K562 (cell line): Measurements from ENCODE around the gene IL37.

Experiments
- CREB1 ChIP-seq, 2 experiments: sonication (generic) in 1 of 2; formaldehyde crosslinking in 1 of 2; IDR thresholded peaks; 2 replicates each; pipeline versions ENCODE4 v1.6.1 to v1.8.0; 2012 to 2022; ENCODE audit warnings: inconsistent platforms in 1 of 2, mild to moderate bottlenecking in 1 of 2, missing genetic modification reagents in 1 of 2, moderate library complexity in 1 of 2
- EWSR1 ChIP-seq: fragments of 450-650 bp; IDR thresholded peaks from 2 replicates; pipeline ENCODE4 v1.6.1; 2018; ENCODE audit warnings: borderline replicate concordance, mild to moderate bottlenecking, low read depth, moderate library complexity; ENCODE audit not compliant: partially characterized antibody
- HCFC1 ChIP-seq: IDR thresholded peaks from 2 replicates; pipeline ENCODE4 v1.6.1; 2012; ENCODE audit warnings: low read depth, low read length, improper control_type of control experiment
- JUND ChIP-seq, 2 experiments: IDR thresholded peaks; 2 replicates in 1 of 2; 3 replicates in 1 of 2; pipeline ENCODE4 v1.6.1; 2011; ENCODE audit warnings: borderline replicate concordance in 2 of 2, low read depth in 2 of 2, low read length in 2 of 2, improper control_type of control experiment in 1 of 2, missing biosample characterization in 1 of 2, missing genetic modification characterization in 1 of 2, missing genetic modification reagents in 1 of 2
- POLR2AphosphoS2 ChIP-seq: IDR thresholded peaks from 2 replicates; pipeline ENCODE4 v1.6.1; 2012; ENCODE audit warnings: low read length, improper control_type of control experiment
- POLR2AphosphoS5 ChIP-seq: IDR thresholded peaks from 2 replicates; pipeline ENCODE4 v1.6.1; 2011; ENCODE audit warnings: mild to moderate bottlenecking, low read depth, low read length, moderate library complexity; ENCODE audit not compliant: control insufficient read depth, insufficient read depth
- ZNF583 ChIP-seq: fragments of 250-450 bp; sonication (Bioruptor Pico); IDR thresholded peaks from 2 replicates; pipeline ENCODE4 v1.4.0; 2020
- TF ChIP-seq, protein P1 (sequence below), 3 experiments: IDR thresholded peaks in 2 of 3; conservative IDR thresholded peaks in 1 of 3; 2 replicates each; pipeline ENCODE4 v1.5.1; 2011 to 2012; ENCODE audit warnings: low read length in 3 of 3, mild to moderate bottlenecking in 3 of 3, control low read depth in 2 of 3, improper control_type of control experiment in 1 of 3, inconsistent platforms in 1 of 3, low read depth in 1 of 3, mixed read lengths in 1 of 3, moderate library complexity in 1 of 3; ENCODE audit not compliant: insufficient read depth in 2 of 3

DNA sequence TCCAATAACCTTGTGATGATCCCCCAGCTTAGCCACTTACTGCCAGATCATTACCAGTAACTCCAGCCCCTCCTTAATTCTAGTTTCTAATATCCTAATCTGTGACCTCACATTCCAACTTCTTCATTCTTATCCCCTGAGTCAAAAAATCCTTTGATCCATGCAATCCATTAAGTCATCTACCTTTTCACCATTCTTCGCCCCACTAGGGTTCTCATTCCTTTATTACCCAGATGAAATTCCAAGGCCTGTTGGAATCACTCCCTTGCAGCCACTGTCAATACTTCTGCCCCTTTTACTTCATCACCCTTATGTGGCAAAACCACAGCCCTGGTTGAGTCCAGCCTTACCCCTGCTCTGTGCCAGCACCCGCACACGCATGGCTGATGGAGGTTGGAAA lies 46.5 kb downstream of the IL37 start:
- TF ChIP-seq, protein P1, sequence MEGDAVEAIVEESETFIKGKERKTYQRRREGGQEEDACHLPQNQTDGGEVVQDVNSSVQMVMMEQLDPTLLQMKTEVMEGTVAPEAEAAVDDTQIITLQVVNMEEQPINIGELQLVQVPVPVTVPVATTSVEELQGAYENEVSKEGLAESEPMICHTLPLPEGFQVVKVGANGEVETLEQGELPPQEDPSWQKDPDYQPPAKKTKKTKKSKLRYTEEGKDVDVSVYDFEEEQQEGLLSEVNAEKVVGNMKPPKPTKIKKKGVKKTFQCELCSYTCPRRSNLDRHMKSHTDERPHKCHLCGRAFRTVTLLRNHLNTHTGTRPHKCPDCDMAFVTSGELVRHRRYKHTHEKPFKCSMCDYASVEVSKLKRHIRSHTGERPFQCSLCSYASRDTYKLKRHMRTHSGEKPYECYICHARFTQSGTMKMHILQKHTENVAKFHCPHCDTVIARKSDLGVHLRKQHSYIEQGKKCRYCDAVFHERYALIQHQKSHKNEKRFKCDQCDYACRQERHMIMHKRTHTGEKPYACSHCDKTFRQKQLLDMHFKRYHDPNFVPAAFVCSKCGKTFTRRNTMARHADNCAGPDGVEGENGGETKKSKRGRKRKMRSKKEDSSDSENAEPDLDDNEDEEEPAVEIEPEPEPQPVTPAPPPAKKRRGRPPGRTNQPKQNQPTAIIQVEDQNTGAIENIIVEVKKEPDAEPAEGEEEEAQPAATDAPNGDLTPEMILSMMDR (IDR thresholded peaks at IDR 0.05 in 2 of 3, conservative IDR thresholded peaks at IDR 0.05 in 1 of 3; ENCODE audit: insufficient read depth in 2 of 3, low read depth in 1 of 3, low read length in 3 of 3), result no peak
- TF ChIP-seq JUND (IDR thresholded peaks at IDR 0.05; ENCODE audit: borderline replicate concordance, low read depth, low read length) (no peak), JUND (tag; IDR thresholded peaks at IDR 0.05; ENCODE audit: borderline replicate concordance, low read depth, low read length) (no peak), HCFC1 (no peak), POLR2AphosphoS2 (no peak), ZNF583 (CRISPR knock-in tag) (no peak), CREB1 (IDR thresholded peaks at IDR 0.05) (no peak), CREB1 (CRISPR knock-in tag; IDR thresholded peaks at IDR 0.05) (no peak), POLR2AphosphoS5 (no peak), EWSR1 (no peak)
